Measurements from ENCODE around the gene G6PD.
"Not testable (repeated sequence)": the region's sequence is repeated elsewhere in the genome, so short reads cannot be mapped to it uniquely, and the experiment has no call there.

Gene G6PD

DNA sequence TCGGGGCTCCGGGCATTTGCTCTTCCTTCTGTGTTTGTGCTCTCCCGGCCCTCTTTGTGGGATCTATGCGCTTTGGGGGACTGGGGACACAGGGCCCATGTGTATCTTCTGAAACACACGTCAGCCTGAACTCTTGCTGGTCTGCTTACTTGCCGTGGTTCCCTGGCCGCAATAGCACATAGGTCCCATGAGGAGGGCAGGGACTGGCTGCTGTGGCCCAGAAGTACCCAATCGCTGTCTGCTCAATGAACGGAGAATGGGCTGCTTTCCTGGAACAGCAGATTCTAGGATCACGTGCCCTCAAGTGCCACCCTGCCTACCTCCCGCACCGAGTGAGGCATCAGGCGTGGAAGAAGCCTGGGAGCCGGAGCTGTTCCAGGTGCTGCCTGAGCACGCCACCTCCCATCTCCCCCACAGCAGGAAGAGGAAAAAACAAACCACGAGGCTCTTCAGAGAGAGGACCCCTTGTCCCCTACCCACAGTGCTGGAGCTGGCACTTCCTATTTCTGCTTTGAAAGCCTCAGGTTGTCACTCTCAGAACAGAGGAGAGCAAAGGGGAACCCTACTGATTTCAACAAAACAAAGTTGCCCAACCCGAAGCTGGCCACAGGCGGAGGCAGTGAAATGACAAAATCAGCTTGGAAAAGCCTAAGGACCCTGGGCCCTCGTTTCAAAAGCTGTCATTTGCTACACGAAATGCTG lies 3.8 kb downstream of the G6PD start:
- peak; percentile 22 for DNase-seq (ENCODE audit: low spot score)

GRCh38 chrX:154541896-154542722 lies 4.5 kb downstream of the G6PD start:
- DNase-seq (ENCODE audit: low spot score) = peak; percentile 44

- no peak for DNase-seq (ENCODE audit: low spot score)
Observed at GRCh38 chrX:154541589-154541895, 5.1 kb downstream of the G6PD start.

DNA sequence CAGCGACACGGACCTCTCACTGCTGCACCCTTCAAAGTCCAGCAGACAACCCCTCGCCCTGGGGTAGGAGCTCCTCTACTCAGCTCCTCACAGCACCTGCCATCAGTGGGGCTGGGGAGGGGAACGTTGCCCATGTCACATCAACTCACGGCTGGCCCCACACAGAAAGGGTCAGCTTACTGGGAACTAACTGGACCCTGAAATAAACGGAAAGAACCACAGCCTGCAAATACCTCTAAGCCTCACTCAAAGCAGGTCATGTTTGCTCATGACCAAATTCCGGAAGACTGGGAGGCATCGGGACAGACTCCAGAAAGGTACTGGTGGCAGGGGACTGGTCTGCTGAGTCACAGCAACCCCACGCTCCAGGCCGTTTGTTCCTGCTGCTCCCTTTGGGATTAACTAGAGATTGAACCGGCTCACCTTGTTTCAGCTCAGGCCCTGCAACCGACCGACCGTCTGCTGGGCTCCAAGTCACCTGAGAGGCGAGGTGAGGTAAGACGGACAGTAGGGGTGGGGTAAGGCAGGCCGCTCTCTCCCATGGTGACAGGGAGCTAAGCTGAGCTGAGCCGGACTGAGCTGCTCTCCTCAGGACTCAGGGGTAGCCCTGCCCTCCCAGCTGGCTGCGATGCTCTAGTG lies 5.6 kb downstream of the G6PD start:
- DNase-seq (ENCODE audit: low spot score) = no peak

- DNase-seq (ENCODE audit: low spot score) = not testable (repeated sequence)
Observed at GRCh38 chrX:154540365-154540764, 6.3 kb downstream of the G6PD start.

GRCh38 chrX:154539077-154539476 lies 7.6 kb downstream of the G6PD start:
- no peak for DNase-seq (ENCODE audit: low spot score)

DNA sequence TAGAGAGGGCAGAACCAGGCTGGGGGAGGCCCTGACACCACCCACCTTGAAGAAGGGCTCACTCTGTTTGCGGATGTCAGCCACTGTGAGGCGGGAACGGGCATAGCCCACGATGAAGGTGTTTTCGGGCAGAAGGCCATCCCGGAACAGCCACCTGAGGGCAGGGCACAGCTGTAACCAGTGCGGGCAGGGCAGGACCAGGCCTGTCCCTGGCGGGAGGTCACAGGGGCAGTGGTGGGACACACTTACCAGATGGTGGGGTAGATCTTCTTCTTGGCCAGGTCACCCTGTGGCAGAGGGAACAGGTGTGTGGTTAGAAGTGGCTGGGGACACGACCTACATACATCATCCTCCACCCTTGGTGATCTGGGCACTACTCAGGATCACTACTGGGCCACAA lies 10.8 kb downstream of the G6PD start:
- DNase-seq (ENCODE audit: low spot score) = no peak

- DNase-seq (ENCODE audit: low spot score) = peak; percentile 86
Observed at GRCh38 chrX:154534526-154535322, 11.9 kb downstream of the G6PD start.

GRCh38 chrX:154532690-154533089 lies 14.0 kb downstream of the G6PD start:
- no peak for DNase-seq (ENCODE audit: low spot score)

GRCh38 chrX:154531626-154532025 lies 15.0 kb downstream of the G6PD start:
- DNase-seq (ENCODE audit: low spot score) = no peak

GRCh38 chrX:154530286-154530685 lies 16.4 kb downstream of the G6PD start:
- DNase-seq (ENCODE audit: low spot score) = no peak

DNA sequence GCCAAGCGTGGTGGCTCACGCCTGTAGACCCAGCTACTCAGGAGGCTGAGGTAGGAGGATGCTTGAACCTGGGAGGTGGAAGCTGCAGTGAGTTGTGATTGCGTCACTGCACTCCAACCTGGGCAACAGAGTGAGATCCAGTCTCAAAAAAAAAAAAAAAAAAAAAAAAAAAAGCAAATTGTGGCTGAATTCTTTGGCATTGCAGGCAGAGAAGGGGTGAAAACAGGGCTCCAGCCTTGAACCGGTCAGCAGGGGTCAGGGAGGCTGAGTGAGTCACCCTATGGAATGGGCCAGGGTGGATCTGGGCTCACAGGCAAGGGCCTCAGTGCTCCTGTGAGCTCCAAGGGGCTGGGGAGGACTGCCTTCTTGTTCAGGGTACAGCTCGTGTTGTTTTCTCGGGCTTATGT lies 17.4 kb downstream of the G6PD start:
- DNase-seq (ENCODE audit: low spot score) = no peak

- peak; percentile 60 for DNase-seq (ENCODE audit: low spot score)
Observed at GRCh38 chrX:154526901-154527675, 19.6 kb downstream of the G6PD start.

DNA sequence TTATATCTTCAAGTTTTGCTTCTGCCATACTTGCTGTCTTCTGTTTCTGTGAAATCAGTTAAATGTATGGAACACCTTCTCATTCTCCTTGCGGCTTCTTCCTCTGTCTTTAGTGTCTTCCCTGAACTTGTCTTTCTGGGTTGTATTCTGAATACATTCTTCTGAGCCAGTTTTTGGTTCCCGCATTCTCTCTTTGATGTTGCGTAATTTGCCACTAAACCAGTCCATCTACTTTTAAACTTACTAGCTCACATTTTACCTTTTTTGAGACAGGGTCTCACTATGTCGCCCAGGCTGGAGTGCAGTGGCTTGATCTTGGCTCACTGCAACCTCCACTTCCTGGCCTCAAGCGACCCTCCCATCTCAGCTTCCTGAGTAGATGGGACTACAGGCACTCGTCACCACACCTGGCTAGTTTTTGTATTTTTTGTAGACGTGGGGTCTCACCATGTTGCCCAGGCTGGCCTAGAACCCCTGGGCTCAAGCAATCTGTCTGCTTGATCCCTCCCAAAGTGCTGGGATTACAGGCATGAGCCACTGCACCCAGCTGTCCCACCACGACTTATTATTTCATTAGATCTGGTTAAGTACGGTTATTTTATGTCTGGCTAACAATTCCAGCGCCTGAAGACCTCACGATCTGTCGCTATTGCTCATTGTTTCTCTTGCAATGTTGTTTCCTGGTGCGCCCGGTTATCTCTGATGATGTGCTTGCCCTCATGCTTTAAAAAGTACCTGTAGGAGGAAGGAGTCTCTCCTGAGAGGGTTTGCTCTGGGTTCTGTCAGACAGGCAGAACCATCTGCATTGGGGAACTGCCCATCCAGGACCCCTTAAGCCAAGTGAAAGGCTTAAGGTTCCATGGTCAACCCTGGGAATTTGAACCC lies 20.8 kb downstream of the G6PD start:
- no peak for DNase-seq (ENCODE audit: low spot score)

DNA sequence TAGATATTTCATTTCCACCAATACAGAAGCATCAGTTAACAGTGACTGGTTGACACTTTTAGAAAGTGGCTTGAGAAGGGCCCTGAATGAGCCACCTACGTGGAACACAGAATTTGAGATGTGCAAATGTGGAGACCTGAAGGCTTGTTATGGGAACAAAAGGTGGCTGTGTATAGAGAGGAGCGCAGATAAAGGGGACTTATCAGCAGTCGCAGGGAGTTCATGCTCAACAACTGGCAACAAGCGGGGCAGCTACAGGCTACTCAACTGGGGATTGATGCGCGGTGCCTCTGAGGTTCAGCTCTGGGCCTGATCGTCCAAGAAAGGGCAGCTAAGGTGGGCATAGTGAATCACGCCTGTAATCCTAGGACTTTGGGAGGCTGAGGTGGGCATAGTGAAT lies 27.3 kb downstream of the G6PD start:
- no peak for DNase-seq (ENCODE audit: low spot score)

GRCh38 chrX:154517101-154517781 lies 29.4 kb downstream of the G6PD start:
- no peak for DNase-seq (ENCODE audit: low spot score)

GRCh38 chrX:154516656-154517100 lies 30.0 kb downstream of the G6PD start:
- peak; percentile 14 for DNase-seq (ENCODE audit: low spot score)

- peak; percentile 92 for DNase-seq (ENCODE audit: low spot score)
Observed at GRCh38 chrX:154515966-154516655, 30.5 kb downstream of the G6PD start, which contains the start of gene FAM3A. FAM3A (minus strand) TSS chrX:154516232; CDS start chrX:154515772, 460 bp downstream.
